H1 (cell line): ENCODE data around the gene VRK2. TPM values are rescaled to one million over a fixed set of nuclear protein-coding genes. Genes with fewer than 3 reads are reported as not detected.

Experiments
- CTCF ChIA-PET: fragments of 300-600 bp; sonication (Branson Sonifier 250); formaldehyde crosslinking; loops from one replicate; lab custom pipeline; 2021; ENCODE audit not compliant: partially characterized antibody; lab: Charles Lee
- POLR2A ChIA-PET: fragments of 300-600 bp; sonication (Branson Sonifier 250); formaldehyde crosslinking; loops from one replicate; lab custom pipeline; 2021; ENCODE audit warnings: inconsistent platforms; ENCODE audit not compliant: partially characterized antibody; lab: Charles Lee
- DNase-seq, 2 experiments: peaks; one replicate each; pipeline versions ENCODE4 v3.0.0 to v3.0.0-alpha.2; 2010 to 2022; ENCODE audit warnings: low spot score in 2 of 2, low read depth in 1 of 2, mixed read lengths in 1 of 2
- FAIRE-seq: peaks from 2 replicates; lab custom pipeline; 2011; peaks lifted over from hg19 to GRCh38; lab: Jason Lieb, UNC
- H2AFZ ChIP-seq: 2 replicates; pipeline ENCODE4 v1.8.1; 2012; ENCODE audit warnings: low read length, inconsistent platforms
- H2AK5ac ChIP-seq: 2 replicates; pipeline ENCODE4 v1.6.1; 2013; ENCODE audit warnings: low read depth, low read length
- H2BK120ac ChIP-seq: replicated peaks from 2 replicates; pipeline ENCODE3; 2013; ENCODE audit warnings: low read depth, low read length, inconsistent platforms
- H2BK12ac ChIP-seq: 2 replicates; pipeline ENCODE4 v1.6.1; 2013; ENCODE audit warnings: low read depth, low read length
- H2BK15ac ChIP-seq: 2 replicates; pipeline ENCODE4 v1.6.1; 2013; ENCODE audit warnings: low read length
- H2BK20ac ChIP-seq: 2 replicates; pipeline ENCODE4 v1.6.1; 2013; ENCODE audit warnings: low read length
- H2BK5ac ChIP-seq: 2 replicates; pipeline ENCODE4 v1.6.1; 2013; ENCODE audit warnings: low read depth, low read length
- H3K14ac ChIP-seq: 2 replicates; pipeline ENCODE4 v1.6.1; 2013; ENCODE audit warnings: inconsistent platforms; ENCODE audit not compliant: insufficient read length
- H3K18ac ChIP-seq: 2 replicates; pipeline ENCODE4 v1.6.1; 2013; ENCODE audit warnings: low read length; ENCODE audit errors: extremely low read depth
- H3K23ac ChIP-seq: 2 replicates; pipeline ENCODE4 v1.6.1; 2013; ENCODE audit warnings: inconsistent platforms; ENCODE audit not compliant: insufficient read length
- H3K23me2 ChIP-seq: 2 replicates; pipeline ENCODE4 v1.6.1; 2013; ENCODE audit warnings: low read depth, low read length
- H3K27ac ChIP-seq: 2 replicates; pipeline ENCODE4 v1.6.1; 2011; ENCODE audit warnings: low read depth, low read length, inconsistent platforms
- H3K27me3 ChIP-seq, 4 experiments: replicated peaks in 1 of 4; 1 replicate in 1 of 4; 2 replicates in 3 of 4; pipeline versions ENCODE4 v1.6.1 to v1.8.1; 2011 to 2013; ENCODE audit warnings: low read length in 3 of 4, mild to moderate bottlenecking in 3 of 4, inconsistent platforms in 2 of 4, mixed read lengths in 2 of 4, moderate library complexity in 1 of 4; ENCODE audit not compliant: control insufficient read depth in 3 of 4, insufficient read depth in 3 of 4; ENCODE audit errors: extremely low read depth in 1 of 4
- H3K36me3 ChIP-seq, 4 experiments: 2 replicates each; pipeline versions ENCODE4 v1.6.1 to v1.8.1; 2011 to 2013; ENCODE audit warnings: mild to moderate bottlenecking in 4 of 4, low read length in 3 of 4, moderate library complexity in 2 of 4, control low read depth in 1 of 4, inconsistent platforms in 1 of 4; ENCODE audit not compliant: insufficient read depth in 4 of 4, control insufficient read depth in 2 of 4
- H3K4ac ChIP-seq: replicated peaks from 2 replicates; pipeline ENCODE3; 2013; ENCODE audit warnings: low read length, low read depth, mixed read lengths, inconsistent platforms; ENCODE audit not compliant: insufficient read length
- H3K4me1 ChIP-seq, 4 experiments: replicated peaks in 1 of 4; 1 replicate in 1 of 4; 2 replicates in 3 of 4; pipeline versions ENCODE4 v1.6.1 to v1.8.1; 2011 to 2013; ENCODE audit warnings: low read length in 3 of 4, inconsistent platforms in 2 of 4, mixed read lengths in 1 of 4; ENCODE audit not compliant: insufficient read depth in 4 of 4, control insufficient read depth in 3 of 4
- H3K4me2 ChIP-seq, 2 experiments: 2 replicates each; pipeline versions ENCODE4 v1.6.1 to v1.8.1; 2011 to 2013; ENCODE audit warnings: low read depth in 2 of 2, low read length in 2 of 2, control low read depth in 1 of 2, inconsistent platforms in 1 of 2, mild to moderate bottlenecking in 1 of 2; ENCODE audit not compliant: insufficient read depth in 1 of 2
- H3K4me3 ChIP-seq, 4 experiments: fragments of 200-600, 300-600 bp in 1 of 4; sonication (generic), shearing (Covaris generic), sonication (Bioruptor Twin) in 1 of 4; 2 replicates each; pipeline versions ENCODE4 v1.5.1 to v1.8.1; 2011 to 2016; ENCODE audit warnings: low read length in 4 of 4, low read depth in 3 of 4, control low read depth in 2 of 4, inconsistent platforms in 2 of 4, mild to moderate bottlenecking in 2 of 4, mixed read lengths in 1 of 4, moderate library complexity in 1 of 4; ENCODE audit not compliant: insufficient read depth in 2 of 4; ENCODE audit errors: extremely low read depth in 1 of 4
- H3K56ac ChIP-seq: replicated peaks from 2 replicates; pipeline ENCODE3; 2013; ENCODE audit warnings: low read depth, mild to moderate bottlenecking, mixed read lengths, low read length, inconsistent platforms; ENCODE audit not compliant: insufficient read length
- H3K79me1 ChIP-seq: 2 replicates; pipeline ENCODE4 v1.6.1; 2013; ENCODE audit warnings: low read depth, low read length, control low read depth
- H3K79me2 ChIP-seq, 2 experiments: 2 replicates each; pipeline versions ENCODE4 v1.6.1 to v1.8.1; 2012 to 2013; ENCODE audit warnings: low read length in 2 of 2, mild to moderate bottlenecking in 2 of 2, inconsistent platforms in 1 of 2; ENCODE audit not compliant: insufficient read depth in 2 of 2, control insufficient read depth in 1 of 2
- H3K9ac ChIP-seq, 4 experiments: replicated peaks in 1 of 4; 1 replicate in 1 of 4; 2 replicates in 3 of 4; pipeline versions ENCODE4 v1.6.1 to v1.8.1; 2011 to 2013; ENCODE audit warnings: low read depth in 3 of 4, low read length in 3 of 4, control low read depth in 2 of 4, mild to moderate bottlenecking in 2 of 4, moderate library complexity in 2 of 4, inconsistent platforms in 1 of 4; ENCODE audit errors: extremely low read depth in 1 of 4
- H3K9me3 ChIP-seq, 2 experiments: 2 replicates each; pipeline versions ENCODE4 v1.6.1 to v1.8.1; 2012 to 2013; ENCODE audit warnings: mild to moderate bottlenecking in 2 of 2, moderate library complexity in 2 of 2, control low read depth in 1 of 2, inconsistent platforms in 1 of 2, low read depth in 1 of 2, low read length in 1 of 2, mixed read lengths in 1 of 2; ENCODE audit not compliant: insufficient read depth in 2 of 2
- H4K20me1 ChIP-seq, 2 experiments: replicated peaks in 1 of 2; 2 replicates each; pipeline versions ENCODE3 to v1.8.1; 2011 to 2013; ENCODE audit warnings: inconsistent platforms in 2 of 2, low read length in 2 of 2, mild to moderate bottlenecking in 1 of 2; ENCODE audit not compliant: insufficient read depth in 2 of 2, control insufficient read depth in 1 of 2
- H4K5ac ChIP-seq: 2 replicates; pipeline ENCODE4 v1.6.1; 2013; ENCODE audit warnings: low read length, low read depth, mixed read lengths, inconsistent platforms; ENCODE audit not compliant: insufficient read length
- H4K8ac ChIP-seq: 2 replicates; pipeline ENCODE4 v1.8.0; 2013; ENCODE audit warnings: mild to moderate bottlenecking, moderate library complexity, low read length, inconsistent platforms; ENCODE audit not compliant: insufficient read depth; ENCODE audit errors: extremely low read depth
- H4K91ac ChIP-seq: replicated peaks from 2 replicates; pipeline ENCODE3; 2013; ENCODE audit warnings: low read length, mixed read lengths, inconsistent platforms; ENCODE audit not compliant: insufficient read length
- NRF1 ChIP-seq: IDR thresholded peaks from 2 replicates; pipeline ENCODE4 v1.6.1; 2011; ENCODE audit warnings: mild to moderate bottlenecking, low read depth, low read length, improper control_type of control experiment
- POLR2A ChIP-seq, 2 experiments: IDR thresholded peaks; 1 replicate in 1 of 2; 2 replicates in 1 of 2; pipeline ENCODE4 v1.6.1; 2011; ENCODE audit warnings: low read depth in 2 of 2, low read length in 2 of 2, mild to moderate bottlenecking in 2 of 2; ENCODE audit errors: control extremely low read depth in 1 of 2
- WGBS, 2 experiments: shearing (Covaris generic) in 1 of 2; methylation state at CpG; one replicate each; pipeline versions ENCODE4 v1.1.6 to v1.1.7; 2013 to 2015; ENCODE audit warnings: low lambda C conversion rate in 2 of 2, mixed read lengths in 2 of 2, inconsistent platforms in 1 of 2, low coverage in 1 of 2, missing lambda C conversion rate in 1 of 2; ENCODE audit not compliant: insufficient replicate concordance in 2 of 2, insufficient coverage in 1 of 2, insufficient read length in 1 of 2; ENCODE audit errors: extremely low coverage in 1 of 2, missing lambda C conversion rate in 1 of 2; 5-methylcytosine and 5-hydroxymethylcytosine counted together
- polyA plus RNA-seq, 7 experiments: library from polyadenylated mRNA; depleted of rRNA in 3 of 7; stranded (reverse) in 5 of 7; unstranded in 2 of 7; fragments of >200 nt in 5 of 7; fragments of 200-250 nt in 2 of 7; gene quantifications; 1 replicate in 5 of 7; 2 replicates in 1 of 7; 4 replicates in 1 of 7; pipeline versions ENCODE4 v1.2.1 to v1.2.3, GENCODE V29; 2011 to 2013; ENCODE audit warnings: missing spikeins in 2 of 7, mixed read lengths in 2 of 7
- total RNA-seq: library from RNA; stranded (reverse); fragmentation: NEBNext Ultra II Directional; extraction: Animal tissue kit (Norgen Biotek cat#: 25700); gene quantifications from 2 replicates; pipeline ENCODE4 v1.2.1, GENCODE V29; 2021
- TF ChIP-seq, protein P1 (sequence below): IDR thresholded peaks from 2 replicates; pipeline ENCODE4 v1.6.1; 2012; ENCODE audit warnings: inconsistent platforms

The VRK2 gene
- total and polyA plus RNA-seq, 2 of the 8 experiments (the other 6 are each of a cell fraction or from before 2014, with no cell fraction given): 7.6 to 27.8 TPM

DNA sequence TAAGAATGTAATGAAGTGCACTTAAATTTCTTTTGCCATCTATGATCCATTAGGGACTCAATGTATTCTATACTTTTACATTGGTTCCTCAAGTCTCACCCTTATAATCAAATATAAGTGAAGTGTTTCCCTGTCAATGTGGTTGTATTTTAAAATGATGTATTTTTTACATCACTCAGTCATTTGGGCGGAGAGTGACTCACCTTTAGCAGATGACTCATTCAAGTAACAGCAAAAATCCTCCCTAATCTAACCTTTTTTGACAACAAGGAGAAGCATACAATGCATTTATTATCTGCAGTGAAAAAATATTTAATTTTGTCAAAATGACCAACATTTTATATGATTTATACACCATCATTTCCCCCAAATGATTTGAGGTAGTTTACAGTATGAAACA lies 100.1 kb downstream of the VRK2 start:
- WGBS, 2 experiments: 88% methylated on average over 1 of the region's 1 CpG; no CpG with 5 or more reads in 1 of the 2 experiments
- POLR2A ChIA-PET: no interaction called here
- FAIRE-seq: no peak
- no peaks in the 10 kb centered on the region for H4K20me1 ChIP-seq
- no peak overlapping the region for H3K4me3 ChIP-seq
- no peak overlapping the region for H4K91ac ChIP-seq
- H3K56ac ChIP-seq: no peak overlapping the region
- no peak for DNase-seq
- no peak overlapping the region for H3K27ac ChIP-seq
- no peak overlapping the region for H2BK20ac ChIP-seq
- H3K36me3 ChIP-seq: peaks cover 0 to under 1% (median 0%) of the 10 kb centered on the region in 4 experiments; a peak in 1 of 8 replicates
- H2BK120ac ChIP-seq: no peak overlapping the region
- H4K8ac ChIP-seq: no peak overlapping the region
- H3K27me3 ChIP-seq: no peaks in the 10 kb centered on the region
- no peak overlapping the region for H3K14ac ChIP-seq
- no peak overlapping the region for H2BK5ac ChIP-seq
- H3K79me2 ChIP-seq: no peaks in the 10 kb centered on the region
- H3K18ac ChIP-seq: no peak overlapping the region
- H3K79me1 ChIP-seq: no peaks in the 10 kb centered on the region
- H3K9ac ChIP-seq: no peak overlapping the region
- CTCF ChIA-PET: no interaction called here
- H2AFZ ChIP-seq: no peak overlapping the region
- H3K23ac ChIP-seq: no peak overlapping the region
- TF ChIP-seq NRF1 (no peak), POLR2A (IDR thresholded peaks at IDR 0.05; ENCODE audit: control extremely low read depth in 1 of 2, low read depth in 2 of 2, low read length in 2 of 2) (no peak)
- TF ChIP-seq, protein P1, sequence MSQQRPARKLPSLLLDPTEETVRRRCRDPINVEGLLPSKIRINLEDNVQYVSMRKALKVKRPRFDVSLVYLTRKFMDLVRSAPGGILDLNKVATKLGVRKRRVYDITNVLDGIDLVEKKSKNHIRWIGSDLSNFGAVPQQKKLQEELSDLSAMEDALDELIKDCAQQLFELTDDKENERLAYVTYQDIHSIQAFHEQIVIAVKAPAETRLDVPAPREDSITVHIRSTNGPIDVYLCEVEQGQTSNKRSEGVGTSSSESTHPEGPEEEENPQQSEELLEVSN: no peak
- H3K23me2 ChIP-seq: no peaks in the 10 kb centered on the region
- H3K4me2 ChIP-seq: no peak overlapping the region
- no peak overlapping the region for H2BK12ac ChIP-seq
- H4K5ac ChIP-seq: no peak overlapping the region
- H2AK5ac ChIP-seq: no peak overlapping the region
- H2BK15ac ChIP-seq: no peak overlapping the region
- no peaks in the 10 kb centered on the region for H3K9me3 ChIP-seq
- H3K4me1 ChIP-seq: no peaks in the 10 kb centered on the region
- no peak overlapping the region for H3K4ac ChIP-seq
